ENCODE data around the gene ZC3H15. TPM values are rescaled to one million over a fixed set of nuclear protein-coding genes. Genes with fewer than 3 reads are reported as not detected.

The ZC3H15 gene
- total and polyA plus RNA-seq, 2 of the 8 experiments (the other 6 are each of a cell fraction or from before 2014, with no cell fraction given) = 32.0 to 80.8 TPM

DNA sequence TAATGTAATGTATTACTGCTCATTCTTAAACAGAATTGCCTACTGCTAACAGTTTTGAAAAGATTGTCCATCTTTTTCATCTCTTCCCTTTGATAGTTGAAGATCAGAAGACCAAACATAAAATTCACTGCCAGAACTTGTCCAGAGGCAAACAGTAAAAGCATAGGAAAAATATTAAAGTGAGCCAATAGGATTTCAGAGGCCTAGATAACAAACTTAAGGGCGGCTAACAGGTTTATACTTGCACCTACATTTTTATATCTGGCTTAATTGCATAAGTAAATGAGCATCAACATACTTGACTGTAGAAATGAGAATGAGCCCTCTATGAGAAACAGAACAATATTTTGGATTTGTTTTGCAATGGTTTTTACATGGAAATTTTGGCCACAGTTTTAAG is 30.3 kb downstream of the ZC3H15 start:
- Histone ChIP-seq H3K27ac (ENCODE audit: low read depth, low read length) (no peak overlapping the region), H4K5ac (ENCODE audit: insufficient read length, low read depth, low read length) (no peak overlapping the region), H3K4me2 (ENCODE audit: insufficient read depth in 1 of 2, low read depth in 2 of 2, low read length in 2 of 2) (no peak overlapping the region), H4K91ac (replicated peaks; ENCODE audit: insufficient read length, low read length) (no peak overlapping the region), H3K18ac (ENCODE audit: extremely low read depth, low read length) (no peak overlapping the region), H2AFZ (ENCODE audit: low read length) (no peak overlapping the region), H2BK5ac (ENCODE audit: low read depth, low read length) (no peak overlapping the region), H2BK20ac (ENCODE audit: low read length) (no peak overlapping the region), H4K20me1 (replicated peaks in 1 of 2; ENCODE audit: control insufficient read depth in 1 of 2, insufficient read depth in 2 of 2, low read length in 2 of 2) (peaks cover 0 to 2% of the 10 kb centered on the region in 2 experiments), H3K14ac (ENCODE audit: insufficient read length) (no peak overlapping the region), H3K9me3 (ENCODE audit: insufficient read depth in 2 of 2, low read depth in 1 of 2, low read length in 1 of 2) (no peaks in the 10 kb centered on the region), H2AK5ac (ENCODE audit: low read depth, low read length) (no peak overlapping the region), H4K8ac (ENCODE audit: extremely low read depth, insufficient read depth, low read length) (no peak overlapping the region), H3K27me3 (replicated peaks in 1 of 4; ENCODE audit: control insufficient read depth in 3 of 4, extremely low read depth in 1 of 4, insufficient read depth in 3 of 4, low read length in 3 of 4) (no peaks in the 10 kb centered on the region), H3K56ac (replicated peaks; ENCODE audit: insufficient read length, low read depth, low read length) (no peak overlapping the region), H2BK15ac (ENCODE audit: low read length) (no peak overlapping the region), H2BK120ac (replicated peaks; ENCODE audit: low read depth, low read length) (no peak overlapping the region), H3K79me2 (ENCODE audit: control insufficient read depth in 1 of 2, insufficient read depth in 2 of 2, low read length in 2 of 2) (no peaks in the 10 kb centered on the region), H3K23me2 (ENCODE audit: low read depth, low read length) (no peaks in the 10 kb centered on the region), H3K4ac (replicated peaks; ENCODE audit: insufficient read length, low read depth, low read length) (no peak overlapping the region), H3K79me1 (ENCODE audit: low read depth, low read length) (no peaks in the 10 kb centered on the region), H3K9ac (replicated peaks in 1 of 4; ENCODE audit: extremely low read depth in 1 of 4, low read depth in 3 of 4, low read length in 3 of 4) (no peak overlapping the region), H3K4me3 (ENCODE audit: extremely low read depth in 1 of 4, insufficient read depth in 2 of 4, low read depth in 3 of 4, low read length in 4 of 4) (no peak overlapping the region), H3K23ac (ENCODE audit: insufficient read length) (no peak overlapping the region), H3K36me3 (ENCODE audit: control insufficient read depth in 2 of 4, insufficient read depth in 4 of 4, low read length in 3 of 4) (peaks cover 0 to 32% (median 5%) of the 10 kb centered on the region in 4 experiments; a peak in 4 of 8 replicates), H3K4me1 (replicated peaks in 1 of 4; ENCODE audit: control insufficient read depth in 3 of 4, insufficient read depth in 4 of 4, low read length in 3 of 4) (no peaks in the 10 kb centered on the region), H2BK12ac (ENCODE audit: low read depth, low read length) (no peak overlapping the region)
- DNase-seq (ENCODE audit: low read depth in 1 of 2, low spot score in 2 of 2) (no peak), FAIRE-seq (no peak)
- CTCF ChIA-PET (ENCODE audit: partially characterized antibody) = no interaction called here
- POLR2A ChIA-PET (ENCODE audit: partially characterized antibody) = interaction anchor here (1.0 kb wide), 1 partner anchor 30 kb away, joined by 3 read pairs; no protein-coding TSS in a partner anchor
- WGBS, 2 experiments (ENCODE audit: extremely low coverage in 1 of 2, insufficient coverage in 1 of 2, insufficient read length in 1 of 2, insufficient replicate concordance in 2 of 2, low coverage in 1 of 2, low lambda C conversion rate in 2 of 2, missing lambda C conversion rate in 1 of 2) = 82% methylated on average over 1 of the region's 1 CpG; no CpG with 5 or more reads in 1 of the 2 experiments
- TF ChIP-seq TBP (IDR thresholded peaks at IDR 0.05; ENCODE audit: low read depth, low read length) = no peak
- no peak for TF ChIP-seq RBBP5 (IDR thresholded peaks at IDR 0.05; ENCODE audit: borderline replicate concordance, low read depth, low read length)
- no peak for TF ChIP-seq ZNF274 (IDR thresholded peaks at IDR 0.05; ENCODE audit: borderline replicate concordance, extremely low read depth, low read length)
- TF ChIP-seq MAFK (IDR thresholded peaks at IDR 0.05; ENCODE audit: low read depth, low read length) = no peak
- no peak for TF ChIP-seq HDAC2 (IDR thresholded peaks at IDR 0.05; ENCODE audit: borderline replicate concordance in 1 of 2, low read depth in 2 of 2, low read length in 2 of 2)

Measured in H1 (cell line).